Endometrial microvascular endothelial cells (primary cell): Measurements from ENCODE around the gene MEIS2. TPM values are rescaled to one million over a fixed set of nuclear protein-coding genes. Genes with fewer than 3 reads are reported as not detected.
"Not testable (repeated sequence)": the region's sequence is repeated elsewhere in the genome, so short reads cannot be mapped to it uniquely, and the experiment has no call there.

Experiments
- in situ Hi-C: cut with HindIII; loops from 2 replicates; pipeline ENCODE4 v1.10.0; 2017; ENCODE audit warnings: low sequenced_read_pairs, low pct_unique_long_range_greater_than_20kb; ENCODE audit errors: inconsistent ontology term
- total RNA-seq: library from RNA; depleted of rRNA; stranded (reverse); fragments of >200 nt; gene quantifications from one replicate; pipeline ENCODE4 v1.2.3, GENCODE V29; 2015; ENCODE audit errors: inconsistent ontology term

Gene MEIS2
- total RNA-seq, 1 donor from 2014 or later, result 40.9 TPM

- in situ Hi-C loops, result no loop called here
These were observed 98.9 kb downstream of the MEIS2 start for GRCh38 chr15:37001417-37001816.

DNA sequence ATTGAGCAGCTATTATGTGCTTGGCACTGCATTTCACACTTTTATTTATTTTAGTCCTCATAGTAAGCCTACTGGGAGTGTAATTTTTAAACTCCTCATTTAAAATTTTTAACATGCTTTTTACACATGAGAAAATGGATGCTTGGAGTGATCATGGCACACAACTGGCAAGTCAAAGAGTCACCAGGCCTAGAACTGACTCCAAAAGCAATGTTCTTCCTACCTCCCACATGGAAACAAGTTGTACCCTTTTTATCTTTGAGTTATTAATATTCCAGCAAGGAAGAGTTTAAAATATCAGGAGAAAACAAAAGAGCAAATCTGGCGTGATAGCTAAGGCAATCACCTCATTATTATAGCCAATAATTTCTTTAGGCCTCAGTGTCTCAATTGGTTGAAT lies 100.6 kb downstream of the MEIS2 start:
- in situ Hi-C loops, result no loop called here

GRCh38 chr15:36996538-36997181 lies 103.7 kb downstream of the MEIS2 start:
- in situ Hi-C loops, result no loop called here

GRCh38 chr15:36996121-36996520 lies 104.2 kb downstream of the MEIS2 start:
- in situ Hi-C loops, result no loop called here

DNA sequence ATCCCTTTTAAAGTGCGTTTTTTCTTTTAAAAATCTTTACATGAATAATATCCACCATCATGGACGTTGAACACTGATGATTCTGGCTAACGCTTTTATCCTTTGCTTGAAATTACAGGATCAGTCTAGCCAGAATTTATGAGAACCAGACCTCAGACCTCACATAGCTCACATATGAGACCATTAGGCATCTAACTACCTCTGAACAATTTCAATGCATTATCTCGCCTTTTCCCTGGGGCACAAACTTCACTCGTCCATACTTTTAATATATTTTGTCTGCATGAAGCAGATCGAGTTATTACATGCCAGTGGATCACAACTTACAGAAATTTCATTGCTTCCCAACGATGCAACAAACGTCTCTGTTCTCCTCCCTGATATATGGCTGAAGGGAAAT lies 105.6 kb downstream of the MEIS2 start:
- in situ Hi-C loops, result no loop called here

GRCh38 chr15:36992454-36992853 lies 107.9 kb downstream of the MEIS2 start:
- in situ Hi-C loops, result no loop called here

GRCh38 chr15:36988947-36989346 lies 111.4 kb downstream of the MEIS2 start:
- in situ Hi-C loops, result no loop called here

DNA sequence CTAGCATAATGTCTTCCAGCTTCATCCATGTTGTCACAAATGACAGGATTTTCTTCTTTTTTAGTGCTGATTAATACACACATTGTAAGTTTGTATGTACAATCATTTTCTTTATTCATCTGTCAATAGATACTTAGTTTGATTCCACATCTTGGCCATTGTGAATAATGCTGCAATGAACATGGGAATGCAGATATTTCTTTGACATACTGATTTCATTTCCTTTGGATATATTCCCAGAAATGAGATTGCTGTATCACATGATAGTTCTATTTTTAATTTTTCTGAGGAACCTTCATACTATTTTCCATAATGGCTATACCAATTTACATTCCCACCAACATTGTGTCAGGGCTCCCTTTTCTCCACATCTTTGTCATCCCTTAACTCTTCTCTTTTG lies 117.9 kb downstream of the MEIS2 start:
- in situ Hi-C loops, result no loop called here

GRCh38 chr15:36980281-36980680 lies 120.1 kb downstream of the MEIS2 start:
- in situ Hi-C loops, result not testable (repeated sequence)

- in situ Hi-C loops, result no loop called here
These were observed 121.7 kb downstream of the MEIS2 start for GRCh38 chr15:36978625-36979024.

DNA sequence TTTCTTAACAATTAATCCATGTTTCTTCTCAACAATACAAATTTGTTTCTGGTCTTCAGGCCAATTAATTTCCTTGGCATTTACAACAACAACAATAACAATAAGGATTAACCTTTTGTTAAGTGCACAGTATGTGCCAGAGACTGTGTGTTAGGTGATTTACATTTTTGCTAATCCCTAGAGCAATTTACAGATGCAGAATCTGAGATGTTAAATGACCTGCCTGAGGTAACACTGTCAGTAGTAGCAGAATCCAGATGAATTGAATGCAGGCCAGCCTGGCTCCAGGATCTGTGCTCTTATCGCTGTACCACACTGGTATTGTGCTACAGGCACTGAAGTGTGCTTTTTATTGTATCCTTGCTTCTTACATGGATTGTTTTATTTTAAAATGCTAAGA lies 122.2 kb downstream of the MEIS2 start:
- in situ Hi-C loops, result no loop called here

GRCh38 chr15:36977659-36978058 lies 122.7 kb downstream of the MEIS2 start:
- in situ Hi-C loops, result no loop called here

DNA sequence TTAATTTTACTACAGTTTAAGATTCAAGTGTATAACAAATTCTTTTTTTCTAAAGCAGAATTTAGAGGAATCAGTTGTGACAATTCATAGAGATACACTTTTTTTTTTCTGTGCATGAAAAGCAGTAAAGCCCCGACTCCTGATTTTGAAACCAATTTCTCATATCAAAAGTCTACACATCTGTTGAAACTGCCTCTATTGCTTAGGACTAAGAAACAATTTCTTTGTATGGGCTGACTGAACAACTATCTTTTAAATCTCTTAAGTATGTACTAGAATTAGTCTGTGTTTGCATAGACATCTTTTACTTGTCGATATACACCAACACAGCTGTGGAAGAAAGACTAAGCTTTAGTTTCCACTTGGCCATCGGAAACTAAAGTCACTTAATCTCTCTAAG lies 127.6 kb downstream of the MEIS2 start:
- in situ Hi-C loops, result no loop called here

DNA sequence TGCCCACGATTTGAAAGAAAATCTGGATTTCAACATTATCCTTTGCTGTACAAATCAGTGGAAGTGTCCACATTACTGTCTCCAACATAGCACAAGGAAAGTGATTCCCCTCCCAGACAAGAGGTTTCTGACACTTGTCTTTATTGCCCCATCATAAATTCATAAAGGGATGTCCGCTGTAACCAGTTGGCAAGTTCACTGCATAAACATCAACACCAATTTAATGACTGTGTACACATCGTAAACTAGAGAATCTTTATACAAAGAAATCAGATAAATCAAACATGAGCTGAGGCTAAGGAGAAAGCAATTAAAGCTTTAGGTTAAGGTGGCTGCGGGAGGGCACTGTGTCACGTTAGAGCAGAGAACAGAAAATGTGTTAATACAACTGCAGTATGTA lies 129.8 kb downstream of the MEIS2 start:
- in situ Hi-C loops, result no loop called here

- in situ Hi-C loops, result no loop called here
These were observed 132.4 kb downstream of the MEIS2 start for GRCh38 chr15:36967929-36968328.

- in situ Hi-C loops, result no loop called here
These were observed 133.6 kb downstream of the MEIS2 start for GRCh38 chr15:36966708-36967107.

GRCh38 chr15:36965570-36966342 lies 134.6 kb downstream of the MEIS2 start:
- in situ Hi-C loops, result no loop called here

GRCh38 chr15:36964626-36965025 lies 135.7 kb downstream of the MEIS2 start:
- in situ Hi-C loops, result no loop called here

DNA sequence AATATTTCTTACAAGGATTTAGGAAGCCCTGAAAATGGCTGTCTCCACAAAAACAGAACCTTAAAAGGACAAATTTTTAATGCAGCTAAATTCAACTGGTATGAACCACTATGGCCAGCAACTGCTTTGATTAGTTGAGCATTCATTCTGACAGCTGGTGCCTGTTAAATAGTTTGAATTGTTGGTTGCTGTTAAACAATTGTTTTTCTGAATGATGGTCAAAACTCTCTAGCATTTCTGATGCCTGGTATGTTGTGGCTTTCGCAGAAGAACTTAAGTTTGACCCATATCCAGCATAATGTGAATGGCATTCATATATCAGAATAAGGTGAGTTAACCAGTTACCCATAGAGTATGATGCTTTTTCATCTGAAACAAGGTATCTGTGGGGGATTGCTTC lies 138.4 kb downstream of the MEIS2 start:
- in situ Hi-C loops, result no loop called here

DNA sequence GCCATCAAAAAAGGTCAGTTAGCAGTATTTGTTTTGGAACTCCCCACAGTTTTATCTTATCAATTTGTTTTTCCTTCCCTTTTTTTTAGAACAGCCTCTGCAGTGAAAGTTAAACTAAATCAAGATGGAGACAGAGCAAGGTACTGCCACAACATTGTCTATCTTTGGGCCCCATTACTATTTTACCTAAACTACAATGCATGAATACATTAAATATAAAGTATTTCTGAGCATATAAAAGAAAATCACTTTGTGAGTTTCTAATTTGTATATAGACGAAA lies 139.5 kb downstream of the MEIS2 start:
- in situ Hi-C loops, result no loop called here
